Ecto neural progenitor cell (in vitro differentiated cells): Measurements from ENCODE around the gene CNNM2.
A peak's percentile ranks its signal among the peaks of the same experiment; 100 is the strongest.

Experiments used
- DNase-seq: peaks from one replicate; pipeline ENCODE4 v3.0.0-alpha.2; 2018; ENCODE audit warnings: low spot score

Gene CNNM2

DNA sequence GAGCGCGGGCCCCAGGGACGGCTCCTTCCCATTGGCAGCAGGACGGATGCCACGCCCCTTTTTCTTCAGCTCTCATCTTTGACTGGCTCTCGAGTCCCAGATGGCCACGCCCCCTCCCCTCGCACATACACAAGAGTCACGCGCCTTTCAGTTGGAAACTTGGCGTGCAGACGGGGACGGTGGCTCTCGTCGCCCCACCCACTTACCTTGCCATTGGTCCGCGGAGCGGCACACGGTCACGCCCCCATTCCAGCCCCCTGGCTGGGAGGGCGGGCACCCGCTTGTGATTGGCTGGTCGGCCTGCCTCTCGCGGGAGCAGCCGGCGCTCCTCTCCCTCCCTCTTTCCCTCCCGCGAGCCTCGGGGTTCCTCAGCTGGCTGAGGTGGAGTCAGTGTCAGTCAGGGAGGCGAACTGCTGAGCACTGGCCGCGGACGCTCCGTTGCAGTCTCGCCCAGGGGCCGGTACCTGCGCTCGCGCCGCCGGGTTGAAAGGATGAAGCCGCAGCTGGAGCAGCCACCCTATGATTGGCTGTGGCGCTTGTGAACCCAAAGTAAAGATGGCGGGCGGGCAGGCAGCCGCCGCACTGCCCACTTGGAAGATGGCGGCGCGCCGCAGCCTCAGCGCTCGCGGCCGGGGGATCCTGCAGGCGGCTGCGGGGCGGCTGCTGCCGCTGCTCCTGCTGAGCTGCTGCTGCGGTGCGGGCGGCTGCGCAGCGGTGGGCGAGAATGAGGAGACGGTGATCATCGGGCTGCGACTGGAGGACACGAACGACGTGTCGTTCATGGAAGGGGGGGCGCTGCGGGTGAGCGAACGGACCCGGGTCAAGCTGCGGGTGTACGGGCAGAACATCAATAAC, at the start of gene CNNM2:
Gene CNNM2 (plus strand): TSS at position 333 of the 855 bp plus-strand sequence. CDS start 187 bp downstream, at position 520.
- peak; percentile 99 for DNase-seq

DNA sequence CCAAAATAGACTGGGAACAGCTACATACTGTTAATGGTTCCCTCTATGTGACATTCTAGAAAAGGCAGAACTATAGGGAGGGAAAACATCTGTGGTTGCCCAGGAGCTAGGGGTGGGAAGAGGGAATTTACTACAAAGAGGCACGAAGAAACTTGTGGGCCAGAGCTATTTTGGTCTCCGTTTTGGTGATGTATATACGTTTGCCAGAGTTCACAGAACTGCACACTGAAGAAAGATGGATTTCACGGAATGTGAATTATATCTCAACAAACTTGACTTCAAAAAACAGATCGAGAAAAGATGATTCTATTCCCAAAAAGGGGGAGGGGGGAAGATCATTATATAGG, 49.2 kb upstream of the CNNM2 start:
- DNase-seq, result no peak

DNA sequence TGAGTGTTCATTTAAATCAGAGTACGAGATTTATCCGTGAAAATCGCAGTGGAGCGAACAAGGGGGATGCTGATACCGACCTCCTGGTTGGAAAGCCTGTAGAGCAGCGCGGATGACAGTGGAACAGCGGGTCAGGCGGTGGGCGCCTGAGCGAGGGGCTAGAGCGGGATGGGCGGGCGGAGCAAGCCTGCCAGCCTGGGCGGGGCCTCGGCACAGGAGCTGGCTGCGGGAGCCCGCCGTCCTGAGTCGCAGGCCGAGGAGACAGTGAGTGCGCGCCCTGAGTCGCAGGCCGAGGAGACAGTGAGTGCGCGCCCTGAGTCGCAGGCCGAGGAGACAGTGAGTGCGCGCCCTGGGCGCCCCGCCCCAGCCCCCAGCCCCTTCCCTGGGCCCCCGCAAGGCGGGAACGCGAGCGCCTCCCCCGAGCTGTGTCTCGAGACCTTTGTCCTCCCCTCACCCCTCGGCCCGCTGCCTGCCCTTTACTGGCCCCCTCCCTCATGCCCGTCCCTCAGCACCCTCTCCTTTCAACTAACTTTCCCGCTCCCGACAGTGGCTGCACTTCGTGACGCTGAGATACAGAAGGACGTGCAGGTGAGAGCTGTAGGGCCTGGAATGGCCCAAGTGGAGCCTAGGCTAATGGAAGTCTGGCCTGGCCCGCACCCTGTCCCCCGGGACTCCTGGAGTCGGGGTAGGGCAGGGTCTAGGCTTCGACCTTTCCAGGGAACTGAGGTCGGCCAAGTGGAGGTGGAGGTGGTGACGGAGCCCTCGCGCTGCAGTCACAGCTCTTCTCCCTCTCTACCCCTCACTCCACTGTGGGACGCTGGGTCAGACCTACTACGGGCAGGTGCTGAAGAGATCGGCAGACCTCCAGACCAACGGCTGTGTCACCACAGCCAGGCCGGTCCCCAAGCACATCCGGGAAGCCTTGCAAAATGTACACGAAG, 48.6 kb upstream of the CNNM2 start, which contains the start of gene AS3MT:
Gene AS3MT (plus strand): TSS at position 213 of the 941 bp plus-strand sequence. CDS start 123 bp downstream, at position 336.
- peak; percentile 84 for DNase-seq

DNA sequence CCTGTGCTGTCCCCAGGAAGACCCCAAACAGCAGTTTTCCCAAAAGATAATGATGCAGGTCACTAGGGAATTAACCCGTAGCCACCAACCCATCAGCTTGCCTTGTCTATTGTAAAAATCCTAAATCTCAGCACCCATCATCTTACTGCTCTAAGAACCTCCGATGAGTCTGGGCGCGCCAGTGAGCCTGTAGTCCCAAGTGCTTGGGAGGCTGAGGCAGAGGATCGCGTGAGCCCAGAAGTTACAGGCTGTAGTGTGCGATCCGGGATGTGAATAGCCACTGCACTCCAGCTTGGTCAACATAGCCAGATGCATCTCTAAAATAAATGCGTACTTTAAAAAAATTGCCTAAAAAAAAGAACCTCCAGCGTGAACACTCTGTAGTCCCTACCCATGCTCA, 47.9 kb upstream of the CNNM2 start:
- no peak for DNase-seq

DNA sequence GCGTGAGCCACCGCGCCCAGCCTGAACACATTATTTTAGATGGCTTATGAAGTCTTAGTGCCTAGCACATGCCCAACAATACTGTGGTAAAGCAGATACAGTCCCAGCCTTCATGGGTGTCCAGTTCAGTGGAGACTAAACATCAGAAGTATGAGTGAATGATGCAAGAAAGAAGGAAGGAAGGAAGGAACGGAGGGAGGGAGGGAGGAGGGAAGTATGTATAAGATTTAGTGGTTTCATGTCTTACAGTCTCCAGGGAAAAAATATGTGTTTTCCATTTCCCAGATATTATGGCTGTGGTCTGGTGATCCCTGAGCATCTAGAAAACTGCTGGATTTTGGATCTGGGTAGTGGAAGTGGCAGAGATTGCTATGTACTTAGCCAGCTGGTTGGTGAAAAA, 45.9 kb upstream of the CNNM2 start:
- no peak for DNase-seq

DNA sequence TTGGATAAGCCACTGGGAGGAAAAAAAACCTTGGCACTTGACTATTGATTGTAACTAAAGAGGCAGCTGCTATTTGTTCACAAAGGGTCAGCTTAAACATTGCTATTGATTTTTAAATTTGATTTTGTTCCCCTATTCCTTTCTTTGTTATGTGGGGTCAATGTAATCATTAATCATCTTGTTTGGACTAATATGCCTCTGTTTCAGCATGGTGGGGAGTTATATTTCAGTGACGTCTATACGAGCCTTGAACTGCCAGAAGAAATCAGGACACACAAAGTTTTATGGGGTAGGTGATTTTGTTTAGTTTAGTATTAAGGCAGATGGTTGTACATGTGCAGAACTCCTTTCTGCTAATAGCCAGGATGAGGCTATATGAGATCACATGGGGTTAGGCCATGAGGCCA, 41.3 kb upstream of the CNNM2 start:
- DNase-seq, result no peak

DNA sequence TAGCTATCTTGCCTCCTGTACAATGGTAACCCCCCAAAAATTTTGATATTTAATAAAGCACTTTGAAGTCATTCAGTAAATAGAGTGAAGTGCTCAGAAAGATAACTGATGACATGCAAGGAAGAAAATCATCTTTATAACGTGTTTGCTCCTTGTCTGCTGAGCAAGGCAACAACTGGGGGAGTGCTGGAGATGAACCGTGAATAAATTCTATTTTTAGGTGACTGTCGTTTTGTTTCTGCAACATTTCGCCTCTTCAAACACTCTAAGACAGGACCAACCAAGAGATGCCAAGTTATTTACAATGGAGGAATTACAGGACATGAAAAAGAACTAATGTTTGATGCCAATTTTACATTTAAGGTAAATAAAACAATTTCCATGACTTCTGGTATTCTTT, 39.5 kb upstream of the CNNM2 start:
- DNase-seq, result no peak

DNA sequence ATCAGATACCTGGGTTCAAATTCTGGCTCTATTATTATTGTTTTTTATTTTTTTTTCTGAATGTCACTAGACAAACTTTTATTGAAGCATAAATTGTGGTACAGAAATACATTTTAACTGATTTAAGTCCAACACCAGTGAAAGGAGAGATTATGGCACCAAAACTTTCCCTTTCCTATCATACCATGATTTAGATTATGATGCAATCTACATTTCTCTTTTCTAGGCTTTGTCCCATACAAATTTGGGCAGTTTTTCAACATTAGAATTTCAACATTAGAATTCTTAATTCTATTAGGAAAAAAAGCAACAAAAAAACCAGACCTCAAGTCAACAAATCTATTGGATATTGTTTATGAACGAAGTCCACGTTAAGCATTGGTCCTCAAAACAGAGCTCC, 37.8 kb upstream of the CNNM2 start:
- no peak for DNase-seq

DNA sequence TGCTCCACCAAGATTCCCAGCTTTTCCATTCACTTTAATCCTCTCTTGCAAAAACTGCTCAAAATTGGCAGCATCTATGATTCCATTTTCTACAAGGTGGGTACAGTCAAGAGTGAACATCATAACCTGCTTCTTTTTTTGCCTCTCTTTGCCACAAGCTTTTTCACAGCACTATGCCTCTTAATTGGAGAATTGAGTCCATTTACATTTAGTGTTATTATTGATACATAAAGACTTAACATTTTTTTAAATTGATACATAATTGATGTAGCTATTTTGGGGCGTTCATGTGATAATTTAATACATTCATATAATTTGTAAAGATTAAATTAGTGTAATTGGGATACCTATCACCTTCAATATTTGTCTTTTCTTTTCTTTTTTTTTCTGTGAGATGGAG, 30.0 kb upstream of the CNNM2 start:
- no peak for DNase-seq

DNA sequence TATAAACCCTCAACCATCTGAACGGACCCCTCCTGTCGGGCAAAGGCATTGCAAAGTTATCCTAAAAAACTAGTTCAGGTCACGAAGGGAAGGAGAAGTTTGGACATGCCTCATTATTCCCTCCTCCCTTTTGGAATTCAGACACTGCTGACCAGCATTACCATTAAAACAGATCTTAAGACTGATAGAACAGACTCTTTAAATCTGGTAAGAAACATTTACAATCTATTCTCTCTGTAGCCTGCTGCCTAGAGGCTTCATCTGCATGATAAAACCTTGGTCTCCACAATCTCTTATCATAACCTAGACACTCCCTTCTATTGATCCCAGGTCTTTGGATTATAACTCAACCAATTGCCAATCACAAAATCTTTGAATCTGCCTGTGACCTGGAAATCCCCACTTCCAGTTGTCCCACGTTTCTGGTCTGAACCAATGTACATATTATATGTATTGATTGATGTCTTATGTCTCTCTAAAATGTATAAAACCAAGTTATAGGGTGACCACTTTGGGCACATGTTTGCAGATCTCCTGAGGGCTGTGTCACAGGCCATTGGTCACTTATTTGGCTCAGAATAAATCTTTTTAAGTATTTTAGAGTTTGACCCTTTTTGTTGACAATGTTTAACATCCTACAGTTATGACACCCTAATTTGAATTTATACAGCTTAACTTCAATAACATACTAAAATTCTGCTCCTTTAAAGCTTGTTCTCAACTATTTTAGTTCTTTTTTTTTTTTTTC, 23.5 kb upstream of the CNNM2 start:
- DNase-seq, result no peak

DNA sequence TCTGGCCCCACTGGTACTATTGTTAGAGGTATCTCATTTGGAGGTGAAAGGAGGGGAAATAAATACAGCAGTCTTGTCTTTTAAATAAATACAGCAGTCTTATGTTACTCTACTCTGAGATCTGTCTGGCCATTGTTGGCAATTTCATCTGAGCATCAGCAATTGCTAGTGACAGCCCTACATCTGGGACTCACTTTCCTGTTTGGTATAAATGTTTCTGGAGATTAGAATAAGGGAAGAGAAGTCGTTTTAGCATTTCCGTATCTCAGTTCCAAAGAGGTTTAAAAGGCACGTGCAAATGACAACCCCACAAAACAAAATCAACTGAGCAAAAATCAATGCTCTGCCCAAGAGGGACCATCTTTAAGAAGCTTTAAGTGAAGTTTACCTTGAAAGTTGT, 18.1 kb upstream of the CNNM2 start:
- no peak for DNase-seq

DNA sequence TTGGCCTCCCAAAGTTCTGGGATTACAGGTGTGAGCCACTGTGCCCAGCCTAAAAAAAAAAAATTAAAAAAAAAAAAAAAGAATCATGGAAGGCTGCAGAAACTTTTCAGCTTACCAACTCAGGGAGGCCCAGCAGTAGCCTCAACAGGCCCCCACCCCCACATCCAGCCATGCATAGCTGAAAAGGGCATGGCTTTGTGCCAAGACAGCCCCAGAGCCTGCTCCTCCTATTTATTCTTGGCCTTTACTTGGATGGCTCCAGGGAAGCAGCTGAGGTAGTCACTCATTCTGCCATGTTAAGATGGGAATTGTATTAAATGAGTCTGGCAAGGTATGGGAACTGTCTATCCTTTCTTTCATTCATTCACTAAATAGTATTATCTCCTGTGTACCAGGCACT, 13.7 kb upstream of the CNNM2 start:
- DNase-seq, result no peak

DNA sequence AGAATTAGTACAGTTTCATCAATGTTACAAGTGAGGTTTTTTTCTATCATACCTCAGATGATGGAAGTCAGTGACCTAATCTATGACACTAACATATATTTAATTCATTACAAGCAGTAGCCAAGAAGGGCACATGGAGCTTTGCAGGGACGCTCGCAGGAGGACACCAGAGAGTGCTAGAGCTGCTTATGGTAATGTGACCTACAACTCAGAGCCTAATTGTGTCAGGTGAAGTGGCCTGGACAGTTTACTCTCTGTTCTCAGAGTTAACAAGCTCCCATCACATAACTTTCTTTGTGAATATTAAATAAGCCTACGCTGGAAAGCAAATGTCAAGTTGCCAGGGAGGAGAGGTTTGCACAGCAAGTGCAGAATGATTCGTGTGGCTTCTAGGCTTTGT, 11.6 kb upstream of the CNNM2 start:
- DNase-seq, result no peak

DNA sequence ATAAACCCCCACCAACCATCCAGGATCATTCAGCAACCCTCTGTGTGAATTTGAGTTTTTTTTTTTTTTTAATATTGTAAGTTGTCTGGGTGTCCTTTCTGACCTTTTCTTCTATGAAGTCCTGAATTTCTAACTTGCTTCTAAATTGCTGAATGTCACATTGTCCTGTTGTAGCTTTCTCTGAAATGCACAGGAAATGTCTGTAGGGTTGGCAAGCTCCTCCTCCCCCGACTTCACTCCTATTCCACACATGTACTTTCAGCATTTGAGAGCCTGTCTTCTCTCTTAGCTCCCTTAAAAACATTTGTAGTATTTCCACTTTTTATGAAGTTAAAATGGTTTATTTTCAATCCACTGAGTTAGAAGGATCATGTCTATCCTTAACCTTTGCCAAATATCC, 3.3 kb upstream of the CNNM2 start:
- DNase-seq, result no peak

DNA sequence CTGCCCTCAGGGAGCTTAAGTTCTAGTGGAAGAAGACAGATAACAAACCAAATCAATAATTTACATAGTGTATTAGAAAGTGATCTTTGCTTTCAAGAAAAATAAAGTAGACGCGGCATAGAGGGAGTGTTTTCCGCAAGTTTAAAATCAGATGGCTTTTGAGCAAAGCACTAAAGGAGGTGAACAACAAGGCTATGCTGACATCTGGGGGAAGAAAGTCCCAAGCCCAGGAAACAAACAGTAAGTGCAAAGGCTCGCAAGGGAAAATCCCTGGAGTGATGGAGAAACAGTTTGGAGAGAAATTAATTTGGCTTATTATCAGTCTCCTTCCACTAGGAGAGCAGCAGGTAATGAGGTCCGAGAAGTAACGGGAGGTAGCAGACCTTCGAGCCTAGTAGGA, 1.9 kb upstream of the CNNM2 start:
- DNase-seq, result no peak

DNA sequence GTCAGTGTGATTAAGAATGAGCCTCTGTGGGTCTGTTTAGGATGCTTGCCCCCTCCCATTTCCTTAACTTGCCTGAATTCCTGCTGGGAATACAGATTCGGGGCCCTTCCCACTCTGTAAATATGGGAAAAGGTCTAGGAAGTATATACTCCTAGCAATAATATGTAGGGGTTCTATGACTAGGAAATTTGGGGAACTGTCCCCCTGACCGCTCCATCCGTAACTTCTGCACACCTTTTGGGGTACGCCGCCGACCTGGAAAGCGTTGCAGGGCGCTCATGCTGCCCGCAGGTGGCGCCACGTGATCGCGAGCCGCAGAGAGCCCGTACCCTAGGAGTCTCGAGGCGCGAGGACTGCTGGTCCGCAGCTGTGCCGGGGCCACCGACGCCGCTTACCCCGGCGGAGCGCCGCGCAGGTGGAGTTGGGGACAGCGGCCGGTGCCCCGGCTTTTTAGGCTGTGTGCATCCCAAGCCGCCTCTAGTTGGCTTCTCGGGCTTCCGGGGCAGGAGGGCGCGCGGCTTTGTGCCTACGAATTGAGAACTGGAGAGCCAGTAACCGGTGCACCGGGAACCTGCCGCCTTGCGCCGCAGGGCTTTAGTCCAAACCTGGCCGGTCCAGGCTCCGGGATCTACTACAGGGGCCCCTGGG, 656 bp upstream of the CNNM2 start:
- peak; percentile 92 for DNase-seq

DNA sequence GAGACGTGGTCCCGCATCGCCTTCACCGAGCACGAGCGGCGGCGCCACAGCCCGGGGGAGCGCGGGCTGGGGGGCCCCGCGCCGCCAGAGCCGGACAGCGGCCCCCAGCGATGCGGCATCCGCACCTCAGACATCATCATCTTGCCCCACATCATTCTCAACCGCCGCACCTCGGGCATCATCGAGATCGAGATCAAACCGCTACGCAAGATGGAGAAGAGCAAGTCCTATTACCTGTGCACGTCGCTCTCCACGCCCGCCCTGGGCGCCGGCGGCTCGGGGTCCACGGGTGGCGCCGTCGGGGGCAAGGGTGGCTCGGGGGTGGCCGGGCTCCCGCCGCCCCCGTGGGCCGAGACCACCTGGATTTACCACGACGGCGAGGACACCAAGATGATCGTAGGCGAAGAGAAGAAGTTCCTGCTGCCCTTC, 737 bp downstream of the CNNM2 start:
- DNase-seq, result no peak

DNA sequence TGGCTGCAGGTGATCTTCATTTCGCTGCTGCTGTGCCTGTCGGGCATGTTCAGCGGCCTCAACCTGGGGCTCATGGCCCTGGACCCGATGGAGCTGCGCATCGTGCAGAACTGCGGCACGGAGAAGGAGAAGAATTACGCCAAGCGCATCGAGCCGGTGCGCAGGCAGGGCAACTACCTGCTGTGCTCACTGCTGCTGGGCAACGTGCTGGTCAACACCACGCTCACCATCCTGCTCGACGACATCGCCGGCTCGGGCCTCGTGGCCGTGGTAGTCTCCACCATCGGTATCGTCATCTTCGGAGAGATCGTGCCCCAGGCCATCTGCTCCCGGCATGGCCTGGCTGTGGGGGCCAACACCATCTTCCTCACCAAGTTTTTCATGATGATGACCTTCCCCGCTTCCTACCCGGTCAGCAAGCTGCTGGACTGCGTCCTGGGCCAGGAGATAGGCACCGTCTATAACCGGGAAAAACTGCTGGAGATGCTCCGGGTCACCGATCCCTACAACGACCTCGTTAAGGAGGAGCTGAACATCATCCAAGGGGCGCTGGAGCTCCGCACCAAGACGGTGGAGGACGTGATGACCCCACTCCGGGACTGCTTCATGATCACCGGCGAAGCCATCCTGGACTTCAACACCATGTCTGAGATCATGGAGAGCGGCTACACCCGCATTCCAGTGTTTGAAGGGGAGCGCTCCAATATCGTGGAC, 1.3 kb downstream of the CNNM2 start:
- peak; percentile 63 for DNase-seq

DNA sequence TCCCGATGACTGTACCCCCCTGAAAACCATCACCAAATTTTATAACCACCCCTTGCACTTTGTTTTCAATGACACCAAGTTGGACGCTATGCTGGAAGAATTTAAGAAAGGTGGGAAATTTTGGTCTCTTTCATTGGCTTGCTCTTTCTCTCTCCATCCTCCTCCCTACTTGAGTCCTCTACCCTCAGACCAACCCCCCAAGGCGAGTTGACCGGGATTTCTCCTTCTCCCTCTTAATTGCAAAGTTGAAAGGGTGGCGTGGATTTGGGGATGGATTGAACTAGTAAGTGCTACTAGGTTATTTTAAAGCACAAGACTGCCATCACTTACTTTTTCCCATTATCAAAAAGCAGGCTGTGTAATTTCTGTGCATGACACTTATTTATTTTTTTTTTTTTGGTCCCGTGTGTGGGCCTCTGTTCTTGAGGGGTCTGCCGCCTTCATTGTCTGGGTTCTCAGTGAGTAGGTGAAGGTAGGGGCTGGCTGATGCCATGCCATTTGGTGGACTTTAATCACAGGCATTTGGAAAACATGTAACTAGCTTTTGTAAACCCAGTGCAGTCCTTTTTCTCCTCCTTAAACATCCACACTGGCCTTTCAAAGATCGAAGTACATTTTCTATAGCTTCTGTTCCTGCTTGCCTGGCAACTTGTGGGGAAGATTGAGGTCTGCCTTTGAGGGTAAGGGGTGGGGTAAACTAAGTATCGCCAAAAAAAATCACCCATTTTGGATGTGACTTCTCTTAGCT, 2.1 kb downstream of the CNNM2 start:
- DNase-seq, result no peak

DNA sequence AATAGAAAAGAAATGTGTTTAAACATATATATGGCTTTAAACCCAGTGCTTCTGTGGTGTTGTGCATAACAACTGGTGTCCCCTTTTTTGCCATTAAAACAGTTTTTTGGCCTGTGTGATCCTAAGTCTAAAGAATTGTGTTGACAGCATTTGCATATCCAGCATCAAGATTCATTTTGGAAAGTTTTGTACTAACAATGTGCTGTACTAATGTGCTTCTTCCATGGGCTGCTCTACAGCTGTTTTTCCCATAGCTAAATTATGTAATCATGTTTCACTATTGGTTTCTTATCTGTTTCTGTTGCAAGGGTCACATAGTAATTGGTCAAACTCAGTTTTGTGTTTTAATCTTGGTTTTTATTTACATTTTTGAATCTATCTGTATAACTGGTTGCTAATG, 5.5 kb downstream of the CNNM2 start:
- no peak for DNase-seq
